ENCODE results near the gene EFCAB6.
A peak's percentile ranks its signal among the peaks of the same experiment; 100 is the strongest.

The EFCAB6 gene

GRCh38 chr22:43831561-43832392 is 19.7 kb upstream of the EFCAB6 start:
- no peak for DNase-seq (ENCODE audit: low read depth)

GRCh38 chr22:43830931-43831560 is 18.9 kb upstream of the EFCAB6 start:
- no peak for DNase-seq (ENCODE audit: low read depth)

- DNase-seq (ENCODE audit: low read depth) = no peak
Observed at GRCh38 chr22:43829904-43830851, 18.1 kb upstream of the EFCAB6 start.

GRCh38 chr22:43828998-43829782 is 17.1 kb upstream of the EFCAB6 start:
- DNase-seq (ENCODE audit: low read depth) = peak; percentile 15

GRCh38 chr22:43828725-43828997 is 16.6 kb upstream of the EFCAB6 start:
- no peak for DNase-seq (ENCODE audit: low read depth)

- no peak for DNase-seq (ENCODE audit: low read depth)
Observed at GRCh38 chr22:43827926-43828724, 16.0 kb upstream of the EFCAB6 start.

- no peak for DNase-seq (ENCODE audit: low read depth)
Observed at GRCh38 chr22:43827003-43827735, 15.1 kb upstream of the EFCAB6 start.

- DNase-seq (ENCODE audit: low read depth) = peak; percentile 54
Observed at GRCh38 chr22:43826142-43827002, 14.3 kb upstream of the EFCAB6 start.

- no peak for DNase-seq (ENCODE audit: low read depth)
Observed at GRCh38 chr22:43825651-43826050, 13.5 kb upstream of the EFCAB6 start.

GRCh38 chr22:43824724-43825420 is 12.8 kb upstream of the EFCAB6 start:
- DNase-seq (ENCODE audit: low read depth) = no peak

- DNase-seq (ENCODE audit: low read depth) = no peak
Observed at GRCh38 chr22:43823911-43824665, 12.0 kb upstream of the EFCAB6 start.

- no peak for DNase-seq (ENCODE audit: low read depth)
Observed at GRCh38 chr22:43823353-43823908, 11.3 kb upstream of the EFCAB6 start.

GRCh38 chr22:43821606-43822425 is 9.7 kb upstream of the EFCAB6 start:
- DNase-seq (ENCODE audit: low read depth) = no peak

GRCh38 chr22:43820651-43821305 is 8.7 kb upstream of the EFCAB6 start:
- DNase-seq (ENCODE audit: low read depth) = no peak

- no peak for DNase-seq (ENCODE audit: low read depth)
Observed at GRCh38 chr22:43819931-43820640, 8.0 kb upstream of the EFCAB6 start.

All from EH (cell line).